ENCODE results near the gene NPHS1. TPM values are rescaled to one million over a fixed set of nuclear protein-coding genes. Genes with fewer than 3 reads are reported as not detected.
"Not testable (repeated sequence)": the region's sequence is repeated elsewhere in the genome, so short reads cannot be mapped to it uniquely, and the experiment has no call there.

Gene NPHS1
- total and polyA plus RNA-seq, 7 donors = under 0.01 to 0.35 TPM; not detected in 5

DNA sequence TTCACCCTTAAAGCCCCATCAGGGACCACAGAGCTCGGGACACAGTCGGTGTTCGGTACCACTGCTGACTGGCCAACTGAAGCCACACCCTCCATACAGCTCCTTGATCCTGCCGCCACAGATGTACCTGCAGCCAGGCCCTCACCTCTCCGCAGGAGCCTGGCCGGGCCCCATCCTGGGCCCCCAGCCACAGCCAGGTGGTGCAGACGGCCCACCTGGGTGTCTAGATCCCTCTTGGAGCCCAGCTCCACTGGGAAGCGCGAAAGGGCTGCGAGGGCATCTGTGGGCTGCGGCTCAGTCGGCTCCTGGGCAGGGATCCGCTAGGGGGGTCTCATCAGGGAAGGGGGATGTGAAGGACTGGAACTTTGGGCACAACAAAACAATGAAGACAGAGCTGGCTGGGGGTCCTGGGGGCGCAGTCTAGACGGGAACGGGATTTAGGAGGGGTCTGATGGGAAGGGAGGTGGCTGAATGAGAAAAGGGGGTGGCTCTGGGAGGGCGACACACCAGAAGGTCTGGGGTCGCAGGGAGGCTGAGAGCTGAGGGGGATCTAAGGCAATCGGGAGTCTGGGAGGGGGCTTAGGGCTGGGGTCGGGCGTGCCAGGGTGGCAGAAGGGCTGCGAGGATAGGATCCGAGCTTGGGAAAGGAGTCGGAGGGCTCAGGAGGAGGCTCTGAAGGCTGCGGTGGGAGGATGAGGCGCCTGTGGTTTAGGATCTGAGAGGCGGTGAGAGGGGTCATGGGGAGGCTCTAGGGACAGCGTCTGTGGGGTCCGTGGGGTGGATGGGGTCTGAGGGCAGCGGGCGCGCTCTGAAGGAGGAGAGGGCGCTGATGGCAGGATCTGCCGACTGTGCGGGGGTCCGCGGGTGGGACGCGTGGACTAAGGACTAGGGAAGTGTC lies 55.4 kb downstream of the NPHS1 start:
- H3K27me3 ChIP-seq = peaks cover 0 to 48% (median 29%) of the 10 kb centered on the region in 3 donors
- H3K9me3 ChIP-seq = no peaks in the 10 kb centered on the region
- no peak for DNase-seq
- TF ChIP-seq CTCF (IDR thresholded peaks at IDR 0.05) = no peak
- TF ChIP-seq POLR2A (IDR thresholded peaks at IDR 0.05) = no peak
- TF ChIP-seq POLR2AphosphoS5 (IDR thresholded peaks at IDR 0.05) = no peak
- no peak for TF ChIP-seq EP300 (IDR thresholded peaks at IDR 0.05)
- H3K36me3 ChIP-seq = no peaks in the 10 kb centered on the region
- 24 to 29% methylated on average over 39 of the region's 39 CpGs for whole genome bisulfite sequencing, 2 donors
- no peak overlapping the region for H3K4me3 ChIP-seq
- no peak overlapping the region for H3K27ac ChIP-seq
- intact Hi-C loops (cut with DNase I) = no loop called here
- peaks cover 0 to 8% (median 0%) of the 10 kb centered on the region in 4 donors for H3K4me1 ChIP-seq

- H3K4me3 ChIP-seq; H3K4me1 ChIP-seq; H3K36me3 ChIP-seq; H3K27ac ChIP-seq; DNase-seq; intact Hi-C loops (cut with DNase I); H3K9me3 ChIP-seq: not testable (repeated sequence)
- peaks cover 0 to 48% (median 29%) of the 10 kb centered on the region in 3 donors for H3K27me3 ChIP-seq
- 69 to 89% methylated on average over 1 of the region's 1 CpG for whole genome bisulfite sequencing, 2 donors
Observed at GRCh38 chr19:35795564-35795963, 56.7 kb downstream of the NPHS1 start.

GRCh38 chr19:35793381-35794165 lies 58.7 kb downstream of the NPHS1 start:
- DNase-seq = no peak
- WGBS, 2 donors = 67 to 77% methylated on average over 7 of the region's 7 CpGs
- Histone ChIP-seq H3K36me3 (no peaks in the 10 kb centered on the region), H3K27ac (no peak overlapping the region), H3K9me3 (no peaks in the 10 kb centered on the region), H3K4me1 (peaks cover 0 to 8% (median 0%) of the 10 kb centered on the region in 4 donors), H3K27me3 (peaks cover 0 to 35% (median 29%) of the 10 kb centered on the region in 3 donors), H3K4me3 (no peak overlapping the region)
- intact Hi-C loops (cut with DNase I) = no loop called here
- no peak for TF ChIP-seq EP300 (IDR thresholded peaks at IDR 0.05)
- no peak for TF ChIP-seq CTCF (IDR thresholded peaks at IDR 0.05)
- no peak for TF ChIP-seq POLR2A (IDR thresholded peaks at IDR 0.05)
- no peak for TF ChIP-seq POLR2AphosphoS5 (IDR thresholded peaks at IDR 0.05)

GRCh38 chr19:35792888-35793287 lies 59.4 kb downstream of the NPHS1 start:
- no peaks in the 10 kb centered on the region for H3K36me3 ChIP-seq
- no peaks in the 10 kb centered on the region for H3K9me3 ChIP-seq
- H3K4me1 ChIP-seq = peaks cover 0 to 8% (median 0%) of the 10 kb centered on the region in 4 donors
- no peak overlapping the region for H3K27ac ChIP-seq
- no peak for DNase-seq
- TF ChIP-seq EP300 (IDR thresholded peaks at IDR 0.05) = no peak
- no peak overlapping the region for H3K4me3 ChIP-seq
- 80 to 83% methylated on average over 8 of the region's 8 CpGs for WGBS, 2 donors
- intact Hi-C loops (cut with DNase I) = no loop called here
- peaks cover 0 to 28% (median 22%) of the 10 kb centered on the region in 3 donors for H3K27me3 ChIP-seq

DNA sequence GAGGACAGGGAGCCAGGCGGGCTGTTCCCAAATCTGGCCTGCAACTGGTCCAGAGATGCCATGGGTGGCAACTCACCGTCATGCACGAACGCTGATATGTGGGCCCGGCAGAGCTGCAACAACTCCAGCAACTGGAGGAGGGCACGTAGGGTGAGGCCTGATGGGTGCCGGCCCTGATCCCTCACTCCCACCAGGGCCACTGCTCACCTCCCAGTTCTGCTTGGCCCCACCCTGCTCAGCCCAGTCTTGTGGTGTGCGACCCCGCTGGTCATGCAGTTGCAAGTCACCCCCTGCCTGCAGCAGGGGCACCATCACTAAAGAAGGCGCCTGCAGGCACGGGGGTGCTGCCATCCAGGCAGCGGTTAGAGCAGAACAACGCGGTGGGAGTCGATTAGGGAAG lies 60.0 kb downstream of the NPHS1 start:
- WGBS, 2 donors = 89 to 90% methylated on average over 15 of the region's 15 CpGs
- peaks cover 0 to 3% (median 0%) of the 10 kb centered on the region in 4 donors for H3K4me1 ChIP-seq
- TF ChIP-seq POLR2AphosphoS5 (IDR thresholded peaks at IDR 0.05) (no peak), POLR2A (IDR thresholded peaks at IDR 0.05) (no peak), CTCF (IDR thresholded peaks at IDR 0.05) (no peak), EP300 (IDR thresholded peaks at IDR 0.05) (no peak)
- H3K27ac ChIP-seq = no peak overlapping the region
- H3K27me3 ChIP-seq = peaks cover 0 to 22% (median 16%) of the 10 kb centered on the region in 3 donors
- H3K9me3 ChIP-seq = no peaks in the 10 kb centered on the region
- no peak overlapping the region for H3K4me3 ChIP-seq
- no peaks in the 10 kb centered on the region for H3K36me3 ChIP-seq
- DNase-seq = no peak
- intact Hi-C loops (cut with DNase I) = no loop called here

All from sigmoid colon (tissue), 7 donors.